Measurements from ENCODE around the gene SDC3.

GRCh38 chr1:30920827-30921226 lies 12.3 kb upstream of the SDC3 start:
- TF ChIP-seq POLR2A (IDR thresholded peaks at IDR 0.05) (no peak), CTCF (IDR thresholded peaks at IDR 0.05) (no peak), POLR2AphosphoS5 (IDR thresholded peaks at IDR 0.05) (no peak)

All from sigmoid colon (tissue), 4 donors.